PFSK-1 (cell line): ENCODE data around the gene TMEM14C.

ENCODE experiments used
- FOXP2 ChIP-seq: optimal IDR thresholded peaks from 2 replicates; pipeline ENCODE3; 2011; ENCODE audit warnings: borderline replicate concordance, control low read depth, inconsistent platforms; ENCODE audit not compliant: insufficient read depth; ENCODE audit errors: extremely low read length, extremely low read depth
- POLR2AphosphoS5 ChIP-seq: IDR thresholded peaks from 2 replicates; pipeline ENCODE4 v1.6.1; 2012; ENCODE audit warnings: low read depth, mild to moderate bottlenecking, control low read depth, low read length, moderate library complexity
- SIN3A ChIP-seq: IDR thresholded peaks from 2 replicates; pipeline ENCODE4 v1.6.1; 2012; ENCODE audit warnings: mild to moderate bottlenecking, low read length, moderate library complexity, borderline replicate concordance; ENCODE audit not compliant: insufficient read depth
- TAF1 ChIP-seq: IDR thresholded peaks from 2 replicates; pipeline ENCODE4 v1.6.1; 2012; ENCODE audit warnings: low read length, control low read depth, borderline replicate concordance; ENCODE audit not compliant: insufficient read depth
- TF ChIP-seq, protein P1 (sequence below), 2 experiments: IDR thresholded peaks; 2 replicates each; pipeline versions ENCODE4 v1.6.1 to v1.8.0; 2011 to 2012; ENCODE audit warnings: low read depth in 2 of 2, low read length in 2 of 2, control low read depth in 1 of 2, inconsistent platforms in 1 of 2, mild to moderate bottlenecking in 1 of 2, moderate library complexity in 1 of 2; ENCODE audit not compliant: insufficient read depth in 1 of 2

DNA sequence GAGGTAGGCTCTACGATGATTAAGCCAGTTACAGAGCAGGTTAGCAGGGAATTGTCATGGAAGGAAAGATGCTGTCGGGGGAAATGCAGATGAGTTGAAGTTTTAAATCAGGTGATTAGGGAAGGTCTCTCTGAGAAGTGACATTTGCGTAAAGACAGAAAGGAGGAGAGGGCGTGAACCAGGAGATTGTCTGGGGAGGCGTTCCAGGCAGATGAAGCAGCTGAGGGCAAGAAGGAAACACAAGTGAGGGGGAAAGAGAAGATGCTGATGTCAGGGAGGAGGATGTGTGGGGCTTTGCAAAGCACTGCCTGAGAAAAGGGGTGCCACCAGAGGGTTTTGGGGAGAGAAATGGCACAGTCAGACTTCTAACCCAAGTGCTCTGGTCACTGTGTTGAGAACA lies 22.2 kb downstream of the TMEM14C start:
- TF ChIP-seq, protein P1, sequence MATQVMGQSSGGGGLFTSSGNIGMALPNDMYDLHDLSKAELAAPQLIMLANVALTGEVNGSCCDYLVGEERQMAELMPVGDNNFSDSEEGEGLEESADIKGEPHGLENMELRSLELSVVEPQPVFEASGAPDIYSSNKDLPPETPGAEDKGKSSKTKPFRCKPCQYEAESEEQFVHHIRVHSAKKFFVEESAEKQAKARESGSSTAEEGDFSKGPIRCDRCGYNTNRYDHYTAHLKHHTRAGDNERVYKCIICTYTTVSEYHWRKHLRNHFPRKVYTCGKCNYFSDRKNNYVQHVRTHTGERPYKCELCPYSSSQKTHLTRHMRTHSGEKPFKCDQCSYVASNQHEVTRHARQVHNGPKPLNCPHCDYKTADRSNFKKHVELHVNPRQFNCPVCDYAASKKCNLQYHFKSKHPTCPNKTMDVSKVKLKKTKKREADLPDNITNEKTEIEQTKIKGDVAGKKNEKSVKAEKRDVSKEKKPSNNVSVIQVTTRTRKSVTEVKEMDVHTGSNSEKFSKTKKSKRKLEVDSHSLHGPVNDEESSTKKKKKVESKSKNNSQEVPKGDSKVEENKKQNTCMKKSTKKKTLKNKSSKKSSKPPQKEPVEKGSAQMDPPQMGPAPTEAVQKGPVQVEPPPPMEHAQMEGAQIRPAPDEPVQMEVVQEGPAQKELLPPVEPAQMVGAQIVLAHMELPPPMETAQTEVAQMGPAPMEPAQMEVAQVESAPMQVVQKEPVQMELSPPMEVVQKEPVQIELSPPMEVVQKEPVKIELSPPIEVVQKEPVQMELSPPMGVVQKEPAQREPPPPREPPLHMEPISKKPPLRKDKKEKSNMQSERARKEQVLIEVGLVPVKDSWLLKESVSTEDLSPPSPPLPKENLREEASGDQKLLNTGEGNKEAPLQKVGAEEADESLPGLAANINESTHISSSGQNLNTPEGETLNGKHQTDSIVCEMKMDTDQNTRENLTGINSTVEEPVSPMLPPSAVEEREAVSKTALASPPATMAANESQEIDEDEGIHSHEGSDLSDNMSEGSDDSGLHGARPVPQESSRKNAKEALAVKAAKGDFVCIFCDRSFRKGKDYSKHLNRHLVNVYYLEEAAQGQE (IDR thresholded peaks at IDR 0.05; ENCODE audit: insufficient read depth in 1 of 2, low read depth in 2 of 2, low read length in 2 of 2): no peak
- no peak for TF ChIP-seq FOXP2
- no peak for TF ChIP-seq POLR2AphosphoS5
- no peak for TF ChIP-seq TAF1
- TF ChIP-seq SIN3A: no peak
